HG02610 (cell line): ENCODE measurements around the gene GARIN5A.

Experiments used
- ATAC-seq: cut with Tn5 transposase; IDR thresholded peaks from one replicate; pipeline ENCODE4 v1.9.1; 2021; ENCODE audit warnings: mild to moderate bottlenecking, moderate library complexity; ENCODE audit not compliant: unreplicated experiment

Gene GARIN5A

DNA sequence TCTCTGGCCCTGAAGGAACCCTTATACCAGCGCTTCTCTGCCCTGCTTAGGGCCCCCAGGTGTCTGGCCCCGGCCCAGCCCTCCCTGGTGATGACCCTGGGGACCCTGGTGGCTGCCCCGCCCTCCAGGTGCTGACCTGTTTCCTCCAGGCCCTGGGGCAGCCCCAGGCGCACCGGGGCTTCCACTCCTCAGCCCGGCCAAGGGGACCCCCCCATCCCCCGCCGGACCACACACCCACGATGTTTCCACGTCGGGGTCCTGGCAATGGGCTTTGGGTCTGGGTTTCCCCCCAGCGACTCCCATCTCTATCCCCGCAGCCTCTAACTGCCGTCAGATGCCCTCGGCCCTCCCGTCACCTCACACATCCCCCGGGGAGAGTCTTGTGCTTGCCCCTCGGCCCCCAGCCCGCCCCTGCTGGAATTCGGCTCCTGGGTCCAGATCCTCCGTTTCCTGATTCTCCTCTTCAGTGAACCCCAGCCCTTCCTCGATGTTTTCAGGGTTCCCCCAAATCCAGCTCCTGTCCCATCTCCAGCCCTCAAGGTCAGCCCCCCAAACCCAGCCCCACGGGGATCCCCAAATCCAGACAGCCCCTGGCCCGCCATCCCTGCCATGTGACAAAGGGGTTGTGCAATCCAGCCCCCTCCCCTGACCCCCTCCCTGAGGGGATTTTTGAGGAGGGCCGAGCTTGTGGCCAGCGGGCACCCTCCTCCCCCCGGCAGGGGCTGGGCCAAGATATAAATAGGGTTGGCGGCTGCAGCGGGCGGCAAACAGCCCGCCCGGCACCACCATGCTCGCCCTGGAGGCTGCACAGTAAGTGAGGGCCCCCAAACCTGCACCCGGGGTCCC is 58.2 kb downstream of the GARIN5A start, which contains the start of gene SPIB:
Gene SPIB (plus strand): TSS at position 763 of the 846 bp plus-strand sequence. CDS start 25 bp downstream, at position 788.
- no peak for ATAC-seq

DNA sequence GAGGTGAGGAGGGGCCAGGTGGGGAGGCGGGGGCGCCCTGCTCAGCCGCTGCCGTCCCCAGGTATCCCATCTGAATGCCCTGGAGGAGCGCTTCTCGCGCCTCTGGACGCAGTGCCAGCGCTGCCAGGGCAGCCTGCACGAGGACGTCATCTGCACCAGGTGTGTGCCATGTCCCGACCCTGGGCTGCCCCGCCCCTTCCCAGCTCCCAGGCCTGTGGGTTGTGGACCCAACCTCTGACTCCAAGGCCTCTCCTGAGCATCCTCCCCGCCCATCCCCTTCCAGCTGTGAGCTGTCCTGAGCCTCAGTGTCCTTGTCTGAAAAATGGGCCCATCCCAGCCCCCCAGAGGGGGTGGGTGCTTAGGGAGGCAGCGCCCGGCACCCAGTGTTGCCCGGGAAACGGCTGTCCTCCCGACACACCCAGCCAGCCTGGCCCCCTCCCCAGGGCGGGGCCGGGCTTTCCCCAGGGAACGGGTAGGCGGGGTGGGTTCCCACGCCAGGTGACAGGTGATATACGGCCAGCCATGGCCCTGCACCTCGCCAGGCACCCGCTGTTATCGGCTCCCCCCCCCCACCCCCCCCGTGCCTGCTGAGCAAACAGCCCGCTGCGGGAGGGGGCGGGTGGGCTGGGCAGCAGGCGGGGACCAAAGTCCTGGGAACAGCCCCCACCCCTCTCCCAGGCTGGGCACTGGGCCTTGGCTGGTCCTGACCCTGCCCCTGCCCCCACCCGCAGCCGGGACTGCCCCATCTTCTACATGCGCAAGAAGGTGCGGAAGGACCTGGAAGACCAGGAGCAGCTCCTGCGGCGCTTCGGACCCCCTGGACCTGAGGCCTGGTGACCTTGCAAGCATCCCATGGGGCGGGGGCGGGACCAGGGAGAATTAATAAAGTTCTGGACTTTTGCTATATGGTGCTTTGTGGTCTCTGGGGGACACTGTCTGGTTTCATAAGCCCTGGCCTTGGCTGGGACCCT is 59.3 kb downstream of the GARIN5A start:
- no peak for ATAC-seq
